ENCODE data around the gene SESN1.
"Not testable (repeated sequence)": the region's sequence is repeated elsewhere in the genome, so short reads cannot be mapped to it uniquely, and the experiment has no call there.

The SESN1 gene

GRCh38 chr6:109094416-109095035 lies at the start of gene SESN1:
Gene SESN1, minus strand, starts transcription at chr6:109094846. Its CDS starts 773 bp downstream, at chr6:109094073.
- peak; percentile 75 for DNase-seq (ENCODE audit: low read depth)

DNA sequence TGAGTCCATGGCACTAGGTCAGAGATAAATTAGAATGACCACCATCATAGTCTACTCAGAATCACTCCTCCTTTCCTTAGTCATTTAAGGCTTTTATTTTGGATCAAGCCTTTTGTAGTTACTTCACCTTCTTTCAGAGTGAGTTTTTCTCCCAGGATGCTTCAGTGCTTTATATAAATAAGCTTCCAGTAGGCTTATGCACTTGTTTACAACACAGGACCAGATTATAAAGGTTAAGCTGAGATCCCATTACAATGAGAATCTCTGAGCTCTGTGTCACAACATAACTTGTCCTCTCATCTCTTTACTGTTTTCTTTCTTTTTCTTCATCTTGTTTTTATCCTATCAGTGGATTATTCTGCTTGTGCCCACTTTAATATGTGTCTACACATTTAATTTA lies 48.5 kb upstream of the SESN1 start:
- no peak for DNase-seq (ENCODE audit: low read depth)

DNA sequence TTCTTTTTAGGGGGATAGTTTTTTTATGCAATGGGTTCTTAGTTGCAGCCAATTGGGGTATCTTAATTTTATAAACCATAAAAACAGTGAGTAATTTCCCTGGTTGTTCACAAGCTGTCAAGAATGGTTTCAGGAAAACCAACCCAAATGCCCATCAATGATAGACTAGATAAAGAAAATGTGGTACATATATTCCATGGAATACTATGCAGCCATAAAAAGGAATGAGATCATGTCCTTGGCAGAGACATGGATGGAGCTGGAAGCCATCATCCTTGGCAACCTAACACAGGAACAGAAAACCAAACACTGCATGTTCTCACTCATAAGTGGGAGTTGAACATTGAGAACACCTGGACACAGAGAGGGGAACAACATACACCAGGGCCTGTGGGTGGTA lies 47.4 kb upstream of the SESN1 start:
- not testable (repeated sequence) for DNase-seq (ENCODE audit: low read depth)

- DNase-seq (ENCODE audit: low read depth): no peak
These were observed 44.5 kb upstream of the SESN1 start for GRCh38 chr6:109139109-109139508.

GRCh38 chr6:109136530-109136929 lies 41.9 kb upstream of the SESN1 start:
- not testable (repeated sequence) for DNase-seq (ENCODE audit: low read depth)

DNA sequence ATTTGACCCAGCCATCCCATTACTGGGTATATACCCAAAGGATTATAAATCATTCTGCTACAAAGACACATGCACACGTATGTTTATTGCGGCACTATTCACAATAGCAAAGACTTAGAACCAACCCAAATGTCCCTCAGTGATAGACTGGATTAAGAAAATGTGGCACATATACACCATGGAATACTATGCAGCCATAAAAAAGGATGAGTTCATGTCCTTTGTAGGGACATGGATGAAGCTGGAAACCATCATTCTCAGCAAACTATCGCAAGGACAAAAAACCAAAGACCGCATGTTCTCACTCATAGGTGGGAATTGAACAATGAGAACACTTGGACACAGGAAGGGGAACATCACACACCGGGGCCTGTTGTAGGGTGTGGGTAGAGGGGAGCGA lies 41.4 kb upstream of the SESN1 start:
- DNase-seq (ENCODE audit: low read depth): not testable (repeated sequence)

DNA sequence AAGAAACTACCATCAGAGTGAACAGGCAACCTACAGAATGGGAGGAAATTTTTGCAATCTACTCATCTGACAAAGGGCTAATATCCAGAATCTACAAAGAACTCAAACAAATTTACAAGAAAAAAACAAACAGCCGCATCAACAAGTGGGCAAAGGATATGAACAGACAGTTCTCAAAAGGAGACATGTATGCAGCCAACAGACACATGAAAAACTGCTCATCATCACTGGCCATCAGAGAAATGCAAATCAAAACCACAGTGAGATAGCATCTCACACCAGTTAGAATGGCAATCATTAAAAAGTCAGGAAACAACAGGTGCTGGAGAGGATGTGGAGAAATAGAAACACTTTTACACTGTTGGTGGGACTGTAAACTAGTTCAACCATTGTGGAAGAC lies 41.0 kb upstream of the SESN1 start:
- DNase-seq (ENCODE audit: low read depth): not testable (repeated sequence)

DNA sequence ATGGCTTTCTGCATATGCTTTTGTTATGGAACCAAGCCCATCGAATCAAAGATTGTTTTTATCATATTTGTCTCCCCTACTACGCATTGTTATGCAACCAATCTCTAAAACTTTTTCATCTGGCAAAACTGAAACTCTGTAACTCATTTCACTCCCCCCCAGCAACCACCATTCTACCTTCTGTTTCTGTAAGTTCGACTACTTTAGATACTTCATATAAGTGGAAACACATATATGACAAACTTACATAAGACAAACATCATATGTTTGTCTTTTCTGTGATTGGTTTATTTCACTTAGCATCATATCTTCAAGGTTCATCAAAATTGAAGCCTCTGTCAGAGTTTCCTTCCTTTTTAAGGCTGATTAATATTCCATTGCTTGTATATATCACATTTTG lies 35.4 kb upstream of the SESN1 start:
- DNase-seq (ENCODE audit: low read depth): no peak

GRCh38 chr6:109125504-109125903 lies 30.9 kb upstream of the SESN1 start:
- no peak for DNase-seq (ENCODE audit: low read depth)

GRCh38 chr6:109124219-109124618 lies 29.6 kb upstream of the SESN1 start:
- DNase-seq (ENCODE audit: low read depth): no peak

- DNase-seq (ENCODE audit: low read depth): no peak
These were observed 26.8 kb upstream of the SESN1 start for GRCh38 chr6:109121411-109121810.

GRCh38 chr6:109118871-109119354 lies 24.3 kb upstream of the SESN1 start:
- DNase-seq (ENCODE audit: low read depth): no peak

- DNase-seq (ENCODE audit: low read depth): no peak
These were observed 23.7 kb upstream of the SESN1 start for GRCh38 chr6:109118337-109118736.

DNA sequence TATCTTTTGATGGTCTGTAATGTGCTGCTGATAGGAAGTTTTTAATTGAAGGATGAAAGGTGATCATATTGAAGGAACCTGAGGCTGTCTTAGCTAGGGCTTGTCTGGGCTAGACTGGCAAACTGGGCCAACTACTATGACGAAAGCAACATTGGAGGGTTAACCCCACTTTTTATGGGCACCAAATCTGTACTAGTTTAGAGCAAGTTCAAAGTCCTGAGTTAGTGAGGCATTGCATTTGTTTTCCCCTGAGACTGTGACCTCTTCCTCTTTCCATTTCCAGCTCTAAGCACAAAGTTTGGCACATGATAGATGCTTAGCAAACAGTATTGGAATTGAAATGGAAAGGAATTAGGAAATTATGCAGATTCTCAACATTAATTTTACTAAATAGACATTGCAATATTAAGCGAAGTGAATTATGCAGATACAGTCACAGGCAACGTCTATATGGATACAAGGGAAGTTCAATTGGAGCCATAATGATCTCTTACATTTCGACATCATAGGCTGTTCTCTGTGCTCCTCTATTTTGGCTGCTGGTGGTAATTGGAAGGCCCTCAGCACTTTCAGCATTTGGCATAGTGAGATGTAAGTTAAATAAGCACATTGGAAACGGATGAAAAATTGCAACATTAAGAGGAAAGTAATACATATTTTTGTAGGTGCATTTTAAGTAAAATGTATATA lies 22.8 kb upstream of the SESN1 start:
- no peak for DNase-seq (ENCODE audit: low read depth)

DNA sequence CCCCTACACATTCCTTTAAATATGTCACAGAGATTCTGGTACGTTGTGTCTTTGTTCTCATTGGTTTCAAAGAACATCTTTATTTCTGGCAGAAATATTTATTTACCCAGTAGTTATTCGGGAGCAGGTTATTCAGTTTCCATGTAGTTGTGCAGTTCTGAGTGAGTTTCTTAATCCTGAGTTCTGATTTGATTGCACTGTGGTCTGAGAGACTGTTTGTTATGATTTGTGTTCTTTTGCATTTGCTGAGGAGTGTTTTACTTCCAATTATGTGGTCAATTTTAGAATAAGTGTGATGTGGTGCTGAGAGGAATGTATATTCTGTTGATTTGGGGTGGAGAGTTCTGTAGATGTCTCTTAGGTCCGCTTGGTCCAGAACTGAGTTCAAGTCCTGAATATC lies 18.0 kb upstream of the SESN1 start:
- DNase-seq (ENCODE audit: low read depth): not testable (repeated sequence)

DNA sequence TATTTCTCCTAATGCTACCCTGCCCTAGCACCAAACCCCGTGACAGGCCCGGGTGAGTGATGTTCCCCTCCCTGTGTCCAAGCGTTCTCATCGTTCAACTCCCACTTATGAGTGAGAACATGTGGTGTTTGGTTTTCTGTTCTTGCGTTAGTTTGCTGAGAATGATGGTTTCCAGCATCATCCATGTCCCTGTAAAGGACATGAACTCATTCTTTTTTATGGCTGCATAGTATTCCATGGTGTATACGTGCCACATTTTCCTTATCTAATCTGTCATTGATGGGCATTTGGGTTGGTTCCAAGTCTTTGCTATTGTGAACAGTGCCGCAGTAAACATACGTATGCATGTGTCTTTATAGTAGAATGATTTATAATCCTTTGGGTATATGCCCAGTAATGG lies 15.0 kb upstream of the SESN1 start:
- not testable (repeated sequence) for DNase-seq (ENCODE audit: low read depth)

- no peak for DNase-seq (ENCODE audit: low read depth)
These were observed 11.0 kb upstream of the SESN1 start for GRCh38 chr6:109105681-109106080.

DNA sequence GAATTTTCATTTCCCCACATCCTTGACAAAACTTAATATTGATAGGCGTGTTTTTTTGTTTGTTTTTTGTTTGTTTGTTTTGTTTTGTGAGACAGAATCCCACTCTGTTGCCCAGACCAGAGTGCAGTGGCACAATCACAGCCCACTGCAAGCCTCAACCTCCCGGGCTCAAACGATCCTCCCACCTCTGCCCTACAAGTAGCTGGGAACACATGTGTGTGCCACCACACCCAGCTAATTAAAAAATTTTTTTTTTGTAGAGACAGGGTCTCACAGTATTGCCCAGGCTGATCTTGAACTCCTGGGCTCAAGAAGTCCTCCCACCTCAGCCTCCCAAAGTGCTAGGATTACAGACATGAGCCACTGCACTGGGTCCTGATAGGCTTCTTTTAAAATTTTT lies 9.9 kb upstream of the SESN1 start:
- DNase-seq (ENCODE audit: low read depth): no peak

DNA sequence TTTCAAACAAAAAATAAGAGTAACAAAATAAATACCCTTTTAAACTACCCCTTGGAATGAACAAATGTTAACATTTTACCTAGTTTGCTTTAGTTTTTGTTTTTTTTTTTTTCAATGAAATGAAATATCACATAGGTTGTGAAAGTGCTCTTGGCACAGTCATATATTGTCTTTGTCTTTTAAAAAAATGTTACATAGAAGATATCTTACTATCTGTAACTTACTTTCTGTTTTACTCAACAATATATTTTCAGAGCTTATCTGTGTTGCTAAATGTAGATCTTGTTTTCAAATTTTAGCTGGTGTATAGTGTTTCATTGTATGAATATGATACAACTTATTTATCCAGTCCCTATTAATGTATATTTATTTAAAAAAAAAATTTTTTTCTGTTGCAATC lies 9.3 kb upstream of the SESN1 start:
- no peak for DNase-seq (ENCODE audit: low read depth)

GRCh38 chr6:109102762-109103161 lies 8.1 kb upstream of the SESN1 start:
- DNase-seq (ENCODE audit: low read depth): no peak

DNA sequence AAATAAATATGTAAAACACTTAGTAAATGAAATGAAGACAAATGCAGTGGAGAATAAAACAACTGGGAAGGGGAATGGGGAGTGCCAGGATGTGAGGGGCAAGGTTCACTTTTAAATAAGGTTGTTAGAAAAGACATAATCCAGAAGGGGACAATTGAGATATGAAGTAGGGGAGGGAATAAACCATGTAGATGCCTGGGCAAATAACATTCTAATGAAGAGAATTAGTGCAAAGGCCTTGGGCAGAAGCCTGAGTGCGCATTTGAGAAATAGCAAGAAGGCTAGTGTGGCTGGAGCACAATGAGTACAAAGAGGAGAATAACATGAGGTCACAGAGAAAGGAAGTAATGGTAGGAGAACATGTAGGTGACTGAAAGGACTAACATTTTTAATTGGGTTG lies 3.0 kb upstream of the SESN1 start:
- DNase-seq (ENCODE audit: low read depth): no peak

- no peak for DNase-seq (ENCODE audit: low read depth)
These were observed 1.6 kb upstream of the SESN1 start for GRCh38 chr6:109096208-109096607.

DNA sequence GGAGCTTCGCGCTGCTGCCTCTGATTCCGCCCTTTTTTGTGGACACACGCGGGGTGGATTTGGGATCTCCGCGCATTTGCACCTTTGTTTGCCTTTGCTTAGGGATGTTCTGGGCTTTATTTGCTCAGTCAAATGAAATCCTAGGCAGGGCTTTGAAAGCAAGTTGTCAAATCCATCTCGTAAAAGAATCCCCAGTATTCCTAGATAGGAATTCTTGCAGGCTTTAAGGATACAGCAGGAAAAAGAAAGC lies 1.1 kb upstream of the SESN1 start:
- no peak for DNase-seq (ENCODE audit: low read depth)

Data from stimulated activated CD8-positive, alpha-beta memory T cell treated with anti-CD3 and anti-CD28 coated beads, Interleukin-12 subunit alpha, Interleukin-12 subunit beta, amount 100 ng/mL, for 1 hour (primary cell).